Measurements from ENCODE around the gene BCL2L11.

BCL2L11 gene

GRCh38 chr2:111171337-111171930 lies 50.7 kb downstream of the BCL2L11 start:
- no peak for TF ChIP-seq POLR2AphosphoS5 (IDR thresholded peaks at IDR 0.05; ENCODE audit: low read depth)
- no peak for TF ChIP-seq REST (IDR thresholded peaks at IDR 0.05; ENCODE audit: insufficient replicate concordance, low read depth)
- no peak for TF ChIP-seq CTCF (IDR thresholded peaks at IDR 0.05; ENCODE audit: insufficient read depth, low read length)
- TF ChIP-seq SPI1 (IDR thresholded peaks at IDR 0.05; ENCODE audit: borderline replicate concordance, low read depth): no peak
- TF ChIP-seq GABPA (IDR thresholded peaks at IDR 0.05; ENCODE audit: low read depth): no peak
- Histone ChIP-seq H3K4me3 (replicated peaks; ENCODE audit: insufficient read depth, low read length) (no peak overlapping the region), H3K27me3 (ENCODE audit: insufficient read depth, poor library complexity, severe bottlenecking) (no peaks in the 10 kb centered on the region), H3K27ac (replicated peaks) (no peak overlapping the region)
- DNase-seq (ENCODE audit: low read depth in 1 of 2, low spot score in 1 of 2): no peak

- Histone ChIP-seq H3K27ac (replicated peaks) (no peak overlapping the region), H3K4me3 (replicated peaks; ENCODE audit: insufficient read depth, low read length) (no peak overlapping the region), H3K27me3 (ENCODE audit: insufficient read depth, poor library complexity, severe bottlenecking) (no peaks in the 10 kb centered on the region)
- DNase-seq (ENCODE audit: low read depth in 1 of 2, low spot score in 1 of 2): no peak
- TF ChIP-seq GABPA (IDR thresholded peaks at IDR 0.05; ENCODE audit: low read depth): no peak
- TF ChIP-seq REST (IDR thresholded peaks at IDR 0.05; ENCODE audit: insufficient replicate concordance, low read depth): no peak
- TF ChIP-seq SPI1 (IDR thresholded peaks at IDR 0.05; ENCODE audit: borderline replicate concordance, low read depth): no peak
- TF ChIP-seq POLR2AphosphoS5 (IDR thresholded peaks at IDR 0.05; ENCODE audit: low read depth): no peak
- no peak for TF ChIP-seq CTCF (IDR thresholded peaks at IDR 0.05; ENCODE audit: insufficient read depth, low read length)
Observed at GRCh38 chr2:111172666-111173065, 52.0 kb downstream of the BCL2L11 start.

- Histone ChIP-seq H3K27ac (replicated peaks) (no peak overlapping the region), H3K4me3 (replicated peaks; ENCODE audit: insufficient read depth, low read length) (no peak overlapping the region), H3K27me3 (ENCODE audit: insufficient read depth, poor library complexity, severe bottlenecking) (no peaks in the 10 kb centered on the region)
- no peak for DNase-seq (ENCODE audit: low read depth in 1 of 2, low spot score in 1 of 2)
- TF ChIP-seq CTCF (IDR thresholded peaks at IDR 0.05; ENCODE audit: insufficient read depth, low read length) (no peak), GABPA (IDR thresholded peaks at IDR 0.05; ENCODE audit: low read depth) (no peak), POLR2AphosphoS5 (IDR thresholded peaks at IDR 0.05; ENCODE audit: low read depth) (no peak), REST (IDR thresholded peaks at IDR 0.05; ENCODE audit: insufficient replicate concordance, low read depth) (no peak)
Observed at GRCh38 chr2:111173338-111173737, 52.6 kb downstream of the BCL2L11 start.

Data from HL-60 (cell line).